Stimulated activated CD4-positive, alpha-beta T cell treated with anti-CD3 and anti-CD28 coated beads, Interleukin-1b, Interleukin-23, amount 100 ng/mL, for 1 hour (primary cell): ENCODE data around the gene FLT1.

ENCODE experiments used
- DNase-seq, 2 donors: peaks; one replicate each; pipeline ENCODE4 v3.0.0-alpha.2; 2020; ENCODE audit warnings: low read depth in 2 of 2

FLT1 gene

GRCh38 chr13:28494778-28495537 is at the start of gene FLT1:
TSS of gene FLT1 (minus strand) at chr13:28495128. CDS start at chr13:28494843, 285 bp downstream.
- DNase-seq = no peak

GRCh38 chr13:28544026-28544425 is 49.1 kb upstream of the FLT1 start:
- no peak for DNase-seq

- no peak for DNase-seq
Observed at GRCh38 chr13:28542804-28543203, 47.9 kb upstream of the FLT1 start.

- no peak for DNase-seq
Observed at GRCh38 chr13:28541966-28542365, 47.0 kb upstream of the FLT1 start.

- DNase-seq = no peak
Observed at GRCh38 chr13:28540612-28541011, 45.7 kb upstream of the FLT1 start.

GRCh38 chr13:28539625-28540286 is 44.8 kb upstream of the FLT1 start:
- DNase-seq = no peak

- DNase-seq = no peak
Observed at GRCh38 chr13:28538932-28539331, 44.0 kb upstream of the FLT1 start.

- DNase-seq = no peak
Observed at GRCh38 chr13:28537171-28537570, 42.2 kb upstream of the FLT1 start.

GRCh38 chr13:28536371-28536770 is 41.4 kb upstream of the FLT1 start:
- no peak for DNase-seq

- DNase-seq = no peak
Observed at GRCh38 chr13:28535734-28536133, 40.8 kb upstream of the FLT1 start.

- no peak for DNase-seq
Observed at GRCh38 chr13:28534801-28535200, 39.9 kb upstream of the FLT1 start.

GRCh38 chr13:28534210-28534609 is 39.3 kb upstream of the FLT1 start:
- DNase-seq = no peak

GRCh38 chr13:28533441-28534166 is 38.7 kb upstream of the FLT1 start:
- no peak for DNase-seq

GRCh38 chr13:28533125-28533436 is 38.2 kb upstream of the FLT1 start:
- no peak for DNase-seq

- DNase-seq = no peak
Observed at GRCh38 chr13:28532388-28533124, 37.6 kb upstream of the FLT1 start.

- DNase-seq = no peak
Observed at GRCh38 chr13:28531845-28532387, 37.0 kb upstream of the FLT1 start.

- no peak for DNase-seq
Observed at GRCh38 chr13:28531077-28531844, 36.3 kb upstream of the FLT1 start.

GRCh38 chr13:28530729-28531076 is 35.8 kb upstream of the FLT1 start:
- DNase-seq = no peak

GRCh38 chr13:28529836-28530235 is 34.9 kb upstream of the FLT1 start:
- DNase-seq = no peak

- no peak for DNase-seq
Observed at GRCh38 chr13:28528848-28529247, 33.9 kb upstream of the FLT1 start.

GRCh38 chr13:28528388-28528787 is 33.5 kb upstream of the FLT1 start:
- no peak for DNase-seq
